Endothelial cell of umbilical vein (primary cell): ENCODE data around the gene SLC2A1. TPM values are rescaled to one million over a fixed set of nuclear protein-coding genes. Genes with fewer than 3 reads are reported as not detected.

Experiments used
- BruUV-seq: library from RNA; stranded (reverse); fragments of 400-500 nt; replicated peaks from 2 replicates; lab custom pipeline; 2021; lab: Mats Ljungman, UMichigan
- CTCF ChIA-PET: fragments of 300-600, 350-600 bp; sonication (Branson Sonifier 250); formaldehyde crosslinking; loops from one replicate; lab custom pipeline; 2021; ENCODE audit warnings: antibody characterized with exemption, inconsistent platforms; lab: Charles Lee
- POLR2A ChIA-PET: fragments of 300-600, 350-600 bp; sonication (Branson Sonifier 250); formaldehyde crosslinking; loops from one replicate; lab custom pipeline; 2021; ENCODE audit warnings: antibody characterized with exemption, inconsistent platforms; lab: Charles Lee
- DNase-seq: peaks from one replicate; pipeline ENCODE4 v3.0.0-alpha.2; 2011; ENCODE audit warnings: low read depth, low spot score
- FAIRE-seq: peaks from 2 replicates; lab custom pipeline; 2011; peaks lifted over from hg19 to GRCh38; lab: Jason Lieb, UNC
- H2AFZ ChIP-seq: 2 replicates; pipeline ENCODE4 v1.6.0; 2012; ENCODE audit warnings: low read depth, low read length, control low read depth, inconsistent platforms
- H3K27ac ChIP-seq: 2 replicates; pipeline ENCODE4 v1.5.1; 2011; ENCODE audit warnings: low read depth, mild to moderate bottlenecking, control low read depth, low read length, moderate library complexity; ENCODE audit not compliant: insufficient read depth
- H3K27me3 ChIP-seq, 2 experiments: 2 replicates each; pipeline versions ENCODE4 v1.6.0 to v1.6.1; 2011; ENCODE audit warnings: low read length in 2 of 2, mixed read lengths in 1 of 2; ENCODE audit not compliant: control insufficient read depth in 2 of 2, insufficient read depth in 2 of 2
- H3K36me3 ChIP-seq, 2 experiments: 2 replicates in 1 of 2; 3 replicates in 1 of 2; pipeline ENCODE4 v1.5.1; 2011; ENCODE audit warnings: low read length in 2 of 2, mild to moderate bottlenecking in 1 of 2, moderate library complexity in 1 of 2; ENCODE audit not compliant: control insufficient read depth in 2 of 2, insufficient read depth in 2 of 2; ENCODE audit errors: extremely low read depth in 1 of 2
- H3K4me1 ChIP-seq: 3 replicates; pipeline ENCODE4 v1.5.1; 2011; ENCODE audit warnings: mild to moderate bottlenecking, low read length; ENCODE audit not compliant: control insufficient read depth, insufficient read depth; ENCODE audit errors: extremely low read depth
- H3K4me2 ChIP-seq: 2 replicates; pipeline ENCODE4 v1.6.1; 2011; ENCODE audit warnings: low read length, control low read depth, mixed read lengths; ENCODE audit not compliant: insufficient read depth
- H3K4me3 ChIP-seq, 3 experiments: fragments of 200-600 bp in 1 of 3; sonication (generic), shearing (Covaris generic) in 1 of 3; replicated peaks in 1 of 3; 2 replicates each; pipeline ENCODE4 v1.5.1; 2011 to 2016; ENCODE audit warnings: control low read depth in 3 of 3, low read length in 3 of 3, mild to moderate bottlenecking in 2 of 3, inconsistent platforms in 1 of 3, low read depth in 1 of 3, moderate library complexity in 1 of 3; ENCODE audit not compliant: insufficient read depth in 1 of 3
- H3K79me2 ChIP-seq: 2 replicates; pipeline ENCODE4 v1.6.0; 2012; ENCODE audit warnings: low read length, inconsistent platforms; ENCODE audit not compliant: control insufficient read depth, insufficient read depth
- H3K9ac ChIP-seq: replicated peaks from 2 replicates; pipeline ENCODE3; 2011; ENCODE audit warnings: low read length, control low read depth; ENCODE audit not compliant: insufficient read depth; ENCODE audit errors: extremely low read depth
- H3K9me1 ChIP-seq: replicated peaks from 3 replicates; pipeline ENCODE4 v1.6.0; 2011; ENCODE audit warnings: mild to moderate bottlenecking, low read length; ENCODE audit not compliant: control insufficient read depth, insufficient read depth; ENCODE audit errors: extremely low read depth
- H3K9me3 ChIP-seq: replicated peaks from 2 replicates; pipeline ENCODE4 v1.5.1; 2012; ENCODE audit warnings: low read length, inconsistent platforms; ENCODE audit not compliant: control insufficient read depth, insufficient read depth
- H4K20me1 ChIP-seq: replicated peaks from 2 replicates; pipeline ENCODE3; 2011; ENCODE audit warnings: mild to moderate bottlenecking, low read length; ENCODE audit not compliant: control insufficient read depth, insufficient read depth; ENCODE audit errors: extremely low read depth
- EZH2 ChIP-seq: IDR thresholded peaks from 2 replicates; pipeline ENCODE4 v1.6.1; 2012; ENCODE audit warnings: borderline replicate concordance, low read depth, mild to moderate bottlenecking, moderate library complexity, low read length, inconsistent platforms; ENCODE audit not compliant: severe bottlenecking
- FOS ChIP-seq: IDR thresholded peaks from 2 replicates; pipeline ENCODE4 v1.6.1; 2011; ENCODE audit warnings: mild to moderate bottlenecking, low read length, moderate library complexity, borderline replicate concordance; ENCODE audit not compliant: insufficient read depth
- GATA2 ChIP-seq: IDR thresholded peaks from 2 replicates; pipeline ENCODE4 v1.7.0; 2011; ENCODE audit warnings: low read depth, mild to moderate bottlenecking, moderate library complexity, mixed read lengths, low read length; ENCODE audit not compliant: insufficient read length, insufficient read depth
- JUN ChIP-seq: IDR thresholded peaks from 2 replicates; pipeline ENCODE4 v1.6.1; 2011; ENCODE audit warnings: borderline replicate concordance, low read depth; ENCODE audit not compliant: insufficient read length, insufficient read depth
- POLR2A ChIP-seq: IDR thresholded peaks from 2 replicates; pipeline ENCODE4 v1.6.1; 2012; ENCODE audit warnings: low read depth, mild to moderate bottlenecking, control low read depth, low read length
- POLR2AphosphoS5 ChIP-seq: IDR thresholded peaks from 2 replicates; pipeline ENCODE4 v1.6.1; 2012; ENCODE audit warnings: low read depth, mild to moderate bottlenecking, control low read depth, low read length, moderate library complexity; ENCODE audit not compliant: insufficient read depth
- dilution Hi-C: fragments of 300-500 bp; cut with MboI; formaldehyde crosslinking; loops from one replicate; pipeline ENCODE4 v1.15.0; 2019; ENCODE audit warnings: low sequenced_read_pairs; ENCODE audit not compliant: extremely low pct_ligation_motif_present
- intact Hi-C: fragments of 100-400 bp; cut with micrococcal nuclease; formaldehyde crosslinking; loops from one replicate; pipeline ENCODE4 v1.10.0; 2022
- polyA plus RNA-seq, 4 experiments: library from polyadenylated mRNA; depleted of rRNA in 3 of 4; stranded (reverse) in 3 of 4; unstranded in 1 of 4; fragments of >200 nt; gene quantifications; 2 replicates each; pipeline versions ENCODE4 v1.2.1 to v1.2.3, GENCODE V29; 2011 to 2012; ENCODE audit warnings: missing spikeins in 1 of 4
- total RNA-seq: library from RNA; stranded (reverse); gene quantifications from 2 replicates; pipeline ENCODE4 v1.2.3, GENCODE V29; 2021
- TF ChIP-seq, protein P1 (sequence below): IDR thresholded peaks from 2 replicates; pipeline ENCODE4 v1.6.1; 2011; ENCODE audit not compliant: insufficient read depth, insufficient read length
- TF ChIP-seq, protein P2 (sequence below), 2 donors: IDR thresholded peaks; 1 replicate in 1 of 2; 2 replicates in 1 of 2; pipeline ENCODE4 v1.5.1; 2011; ENCODE audit warnings: low read length in 2 of 2, mild to moderate bottlenecking in 2 of 2, moderate library complexity in 2 of 2, control low read depth in 1 of 2, inconsistent platforms in 1 of 2, low read depth in 1 of 2; ENCODE audit not compliant: insufficient read depth in 1 of 2; ENCODE audit errors: extremely low read depth in 1 of 2

SLC2A1 gene
- total and polyA plus RNA-seq, 2 donors (not counting 3 experiments of a cell fraction or from before 2014, with no cell fraction given): 42.2 to 46.5 TPM

DNA sequence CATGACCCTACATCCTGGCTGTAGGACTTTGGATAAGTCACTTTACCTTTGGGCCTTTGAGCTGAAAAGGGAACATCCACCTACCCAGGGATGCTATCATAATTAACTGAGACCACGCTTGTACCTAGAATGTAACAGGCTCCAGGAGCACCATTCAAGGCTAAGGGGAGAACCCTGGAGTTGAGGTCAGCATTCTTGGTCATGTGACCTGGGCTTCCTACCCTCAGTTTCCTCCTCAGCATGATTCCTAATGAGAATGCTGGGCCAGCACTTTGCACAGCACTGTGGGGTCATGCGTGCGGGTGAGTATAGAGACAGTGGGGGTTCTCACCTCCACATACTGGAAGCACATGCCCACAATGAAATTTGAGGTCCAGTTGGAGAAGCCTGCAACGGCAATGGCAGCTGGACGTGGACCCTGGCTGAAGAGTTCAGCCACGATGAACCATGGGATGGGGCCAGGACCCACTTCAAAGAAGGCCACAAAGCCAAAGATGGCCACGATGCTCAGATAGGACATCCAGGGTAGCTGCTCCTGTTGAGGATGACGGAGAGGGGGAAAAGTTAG lies 31.3 kb downstream of the SLC2A1 start:
- no peaks in the 10 kb centered on the region for H3K9me1 ChIP-seq
- ChIA-PET CTCF (interaction anchor here (1.2 to 3.0 kb wide), 2 partner anchors 14 to 146 kb away, joined by 3 to 23 read pairs; no protein-coding TSS in a partner anchor), POLR2A (no interaction called here)
- H3K9ac ChIP-seq: no peak overlapping the region
- no peaks in the 10 kb centered on the region for H4K20me1 ChIP-seq
- H3K4me3 ChIP-seq: no peak overlapping the region
- H3K4me1 ChIP-seq: peaks cover 13% of the 10 kb centered on the region
- intact Hi-C loops (no loop called here), dilution Hi-C loops (no loop called here)
- H3K36me3 ChIP-seq: peaks cover 3 to 30% of the 10 kb centered on the region in 2 experiments
- no peak for FAIRE-seq
- H3K27me3 ChIP-seq: no peaks in the 10 kb centered on the region
- H3K4me2 ChIP-seq: no peak overlapping the region
- H3K27ac ChIP-seq: no peak overlapping the region
- H3K9me3 ChIP-seq: no peaks in the 10 kb centered on the region
- no peak for TF ChIP-seq POLR2AphosphoS5
- TF ChIP-seq, protein P1, sequence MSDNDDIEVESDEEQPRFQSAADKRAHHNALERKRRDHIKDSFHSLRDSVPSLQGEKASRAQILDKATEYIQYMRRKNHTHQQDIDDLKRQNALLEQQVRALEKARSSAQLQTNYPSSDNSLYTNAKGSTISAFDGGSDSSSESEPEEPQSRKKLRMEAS: no peak
- no peak for TF ChIP-seq JUN
- TF ChIP-seq POLR2A: no peak
- H2AFZ ChIP-seq: no peak overlapping the region
- DNase-seq: no peak
- BruUV-seq: no TSS peak
- no peaks in the 10 kb centered on the region for H3K79me2 ChIP-seq

DNA sequence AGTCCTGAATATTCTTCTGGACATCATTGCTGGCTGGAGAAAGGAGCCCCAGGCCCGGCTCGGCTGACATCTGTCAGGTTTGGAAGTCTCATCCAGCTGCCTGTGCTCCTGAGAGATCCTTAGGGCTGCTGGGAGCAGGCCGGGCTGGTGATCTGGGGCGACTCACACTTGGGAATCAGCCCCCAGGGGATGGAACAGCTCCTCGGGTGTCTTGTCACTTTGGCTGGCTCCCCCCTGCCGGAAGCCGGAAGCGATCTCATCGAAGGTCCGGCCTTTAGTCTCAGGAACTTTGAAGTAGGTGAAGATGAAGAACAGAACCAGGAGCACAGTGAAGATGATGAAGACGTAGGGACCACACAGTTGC lies 31.8 kb downstream of the SLC2A1 start:
- Histone ChIP-seq H3K9me3 (no peaks in the 10 kb centered on the region), H3K4me2 (no peak overlapping the region), H3K4me3 (no peak overlapping the region), H3K79me2 (no peaks in the 10 kb centered on the region), H3K9me1 (no peaks in the 10 kb centered on the region), H3K36me3 (peaks cover 3 to 30% of the 10 kb centered on the region in 2 experiments), H2AFZ (no peak overlapping the region), H3K27ac (no peak overlapping the region), H3K9ac (no peak overlapping the region), H3K27me3 (no peaks in the 10 kb centered on the region), H3K4me1 (peaks cover 10% of the 10 kb centered on the region), H4K20me1 (no peaks in the 10 kb centered on the region)
- FAIRE-seq (no peak), DNase-seq (no peak)
- dilution Hi-C loops (no loop called here), intact Hi-C loops (no loop called here)
- POLR2A ChIA-PET: no interaction called here
- TSS peak; percentile 2 for BruUV-seq
- TF ChIP-seq EZH2 (no peak), FOS (no peak), POLR2AphosphoS5 (no peak), GATA2 (no peak), JUN (no peak)
- TF ChIP-seq, protein P1: no peak
- TF ChIP-seq, protein P2, sequence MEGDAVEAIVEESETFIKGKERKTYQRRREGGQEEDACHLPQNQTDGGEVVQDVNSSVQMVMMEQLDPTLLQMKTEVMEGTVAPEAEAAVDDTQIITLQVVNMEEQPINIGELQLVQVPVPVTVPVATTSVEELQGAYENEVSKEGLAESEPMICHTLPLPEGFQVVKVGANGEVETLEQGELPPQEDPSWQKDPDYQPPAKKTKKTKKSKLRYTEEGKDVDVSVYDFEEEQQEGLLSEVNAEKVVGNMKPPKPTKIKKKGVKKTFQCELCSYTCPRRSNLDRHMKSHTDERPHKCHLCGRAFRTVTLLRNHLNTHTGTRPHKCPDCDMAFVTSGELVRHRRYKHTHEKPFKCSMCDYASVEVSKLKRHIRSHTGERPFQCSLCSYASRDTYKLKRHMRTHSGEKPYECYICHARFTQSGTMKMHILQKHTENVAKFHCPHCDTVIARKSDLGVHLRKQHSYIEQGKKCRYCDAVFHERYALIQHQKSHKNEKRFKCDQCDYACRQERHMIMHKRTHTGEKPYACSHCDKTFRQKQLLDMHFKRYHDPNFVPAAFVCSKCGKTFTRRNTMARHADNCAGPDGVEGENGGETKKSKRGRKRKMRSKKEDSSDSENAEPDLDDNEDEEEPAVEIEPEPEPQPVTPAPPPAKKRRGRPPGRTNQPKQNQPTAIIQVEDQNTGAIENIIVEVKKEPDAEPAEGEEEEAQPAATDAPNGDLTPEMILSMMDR (IDR thresholded peaks at IDR 0.05; ENCODE audit: extremely low read depth in 1 of 2, insufficient read depth in 1 of 2, low read depth in 1 of 2, low read length in 2 of 2): no peak
- CTCF ChIA-PET: interaction anchor here (1.2 to 3.0 kb wide), 2 partner anchors 14 to 146 kb away, joined by 3 to 23 read pairs; no protein-coding TSS in a partner anchor
